Fibroblast of lung (primary cell): ENCODE results near the gene LTBP1.

Experiments used
- CTCF ChIP-seq, 2 donors: IDR thresholded peaks in 1 of 2; conservative IDR thresholded peaks in 1 of 2; 1 replicate in 1 of 2; 2 replicates in 1 of 2; pipeline ENCODE4 v1.5.1; 2011 to 2012; ENCODE audit warnings: low read length in 2 of 2, control low read depth in 1 of 2, inconsistent platforms in 1 of 2, low read depth in 1 of 2, mild to moderate bottlenecking in 1 of 2
- EZH2 ChIP-seq: IDR thresholded peaks from 2 replicates; pipeline ENCODE4 v1.5.1; 2012; ENCODE audit warnings: low read length, control low read depth, mild to moderate bottlenecking; ENCODE audit errors: missing control alignments

GRCh38 chr2:33186937-33187336 is 240.2 kb downstream of the LTBP1 start:
- TF ChIP-seq CTCF (conservative IDR thresholded peaks at IDR 0.05 in 1 of 2, IDR thresholded peaks at IDR 0.05 in 1 of 2; ENCODE audit: low read depth in 1 of 2, low read length in 2 of 2) (no peak), EZH2 (no peak)
